Measurements from ENCODE around the gene INMT. TPM values are rescaled to one million over a fixed set of nuclear protein-coding genes. Genes with fewer than 3 reads are reported as not detected.

INMT gene
- total RNA-seq, 4 donors from 2014 or later, result 21.3 to 142 (median 100) TPM

GRCh38 chr7:30779574-30779973 is 27.6 kb downstream of the INMT start:
- WGBS, 2 donors, result 73 to 75% methylated on average over 5 of the region's 5 CpGs
- TF ChIP-seq POLR2A (IDR thresholded peaks at IDR 0.05) (no peak), EP300 (IDR thresholded peaks at IDR 0.05) (no peak)
- TF ChIP-seq, protein P1, sequence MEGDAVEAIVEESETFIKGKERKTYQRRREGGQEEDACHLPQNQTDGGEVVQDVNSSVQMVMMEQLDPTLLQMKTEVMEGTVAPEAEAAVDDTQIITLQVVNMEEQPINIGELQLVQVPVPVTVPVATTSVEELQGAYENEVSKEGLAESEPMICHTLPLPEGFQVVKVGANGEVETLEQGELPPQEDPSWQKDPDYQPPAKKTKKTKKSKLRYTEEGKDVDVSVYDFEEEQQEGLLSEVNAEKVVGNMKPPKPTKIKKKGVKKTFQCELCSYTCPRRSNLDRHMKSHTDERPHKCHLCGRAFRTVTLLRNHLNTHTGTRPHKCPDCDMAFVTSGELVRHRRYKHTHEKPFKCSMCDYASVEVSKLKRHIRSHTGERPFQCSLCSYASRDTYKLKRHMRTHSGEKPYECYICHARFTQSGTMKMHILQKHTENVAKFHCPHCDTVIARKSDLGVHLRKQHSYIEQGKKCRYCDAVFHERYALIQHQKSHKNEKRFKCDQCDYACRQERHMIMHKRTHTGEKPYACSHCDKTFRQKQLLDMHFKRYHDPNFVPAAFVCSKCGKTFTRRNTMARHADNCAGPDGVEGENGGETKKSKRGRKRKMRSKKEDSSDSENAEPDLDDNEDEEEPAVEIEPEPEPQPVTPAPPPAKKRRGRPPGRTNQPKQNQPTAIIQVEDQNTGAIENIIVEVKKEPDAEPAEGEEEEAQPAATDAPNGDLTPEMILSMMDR (IDR thresholded peaks at IDR 0.05), result no peak
- no peak for DNase-seq (ENCODE audit: low spot score in 2 of 2)
- H3K27ac ChIP-seq, result no peak overlapping the region
- H3K9me3 ChIP-seq, result no peaks in the 10 kb centered on the region
- no peaks in the 10 kb centered on the region for H3K27me3 ChIP-seq
- H3K4me3 ChIP-seq, result no peak overlapping the region
- H3K4me1 ChIP-seq, result peaks cover 0 to 12% (median 0%) of the 10 kb centered on the region in 4 donors
- H3K36me3 ChIP-seq, result peaks cover 0 to 53% (median 0%) of the 10 kb centered on the region in 3 donors

GRCh38 chr7:30780941-30781340 is 29.0 kb downstream of the INMT start:
- 70 to 76% methylated on average over 4 of the region's 4 CpGs for WGBS, 2 donors
- H3K9me3 ChIP-seq, result no peaks in the 10 kb centered on the region
- no peak overlapping the region for H3K4me3 ChIP-seq
- peaks cover 0 to 12% (median 0%) of the 10 kb centered on the region in 4 donors for H3K4me1 ChIP-seq
- no peak overlapping the region for H3K27ac ChIP-seq
- DNase-seq (ENCODE audit: low spot score in 2 of 2), result no peak
- no peak for TF ChIP-seq EP300 (IDR thresholded peaks at IDR 0.05)
- no peak for TF ChIP-seq POLR2A (IDR thresholded peaks at IDR 0.05)
- TF ChIP-seq, protein P1 (IDR thresholded peaks at IDR 0.05), result no peak
- peaks cover 0 to 67% (median 0%) of the 10 kb centered on the region in 3 donors for H3K36me3 ChIP-seq
- no peaks in the 10 kb centered on the region for H3K27me3 ChIP-seq

GRCh38 chr7:30782690-30783089 is 30.8 kb downstream of the INMT start:
- DNase-seq (ENCODE audit: low spot score in 2 of 2), result no peak
- Histone ChIP-seq H3K27ac (no peak overlapping the region), H3K36me3 (peaks cover 0 to 78% (median 0%) of the 10 kb centered on the region in 3 donors), H3K27me3 (no peaks in the 10 kb centered on the region), H3K4me3 (no peak overlapping the region), H3K9me3 (no peaks in the 10 kb centered on the region), H3K4me1 (peaks cover 0 to 12% (median 0%) of the 10 kb centered on the region in 4 donors)
- TF ChIP-seq, protein P1 (IDR thresholded peaks at IDR 0.05), result no peak
- TF ChIP-seq EP300 (IDR thresholded peaks at IDR 0.05) (no peak), POLR2A (IDR thresholded peaks at IDR 0.05) (no peak)

DNA sequence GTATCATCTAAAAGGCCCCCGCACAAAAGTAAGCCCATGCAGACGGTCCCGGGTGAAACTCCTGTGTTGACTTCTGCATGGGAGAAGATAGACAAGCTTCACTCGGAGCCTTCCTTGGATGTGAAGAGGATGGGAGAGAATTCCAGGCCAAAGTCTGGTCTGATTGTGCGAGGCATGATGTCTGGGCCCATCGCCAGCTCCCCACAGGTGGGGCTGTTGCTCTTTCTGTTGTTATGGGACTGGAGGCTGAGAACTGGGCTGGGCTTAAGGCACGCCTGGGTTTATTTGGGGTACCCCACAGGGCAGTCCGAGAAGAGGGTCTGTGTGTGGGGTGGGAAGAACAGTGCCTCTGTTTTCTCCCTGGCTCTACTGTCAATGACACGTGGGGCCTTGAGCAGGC is 33.9 kb downstream of the INMT start:
- Histone ChIP-seq H3K4me3 (no peak overlapping the region), H3K27me3 (no peaks in the 10 kb centered on the region), H3K27ac (no peak overlapping the region), H3K9me3 (no peaks in the 10 kb centered on the region), H3K36me3 (peaks cover 0 to 62% (median 0%) of the 10 kb centered on the region in 3 donors), H3K4me1 (no peaks in the 10 kb centered on the region)
- DNase-seq (ENCODE audit: low spot score in 2 of 2), result no peak
- 81 to 92% methylated on average over 9 of the region's 9 CpGs for WGBS, 2 donors
- TF ChIP-seq, protein P1 (IDR thresholded peaks at IDR 0.05), result no peak
- no peak for TF ChIP-seq EP300 (IDR thresholded peaks at IDR 0.05)
- no peak for TF ChIP-seq POLR2A (IDR thresholded peaks at IDR 0.05)

DNA sequence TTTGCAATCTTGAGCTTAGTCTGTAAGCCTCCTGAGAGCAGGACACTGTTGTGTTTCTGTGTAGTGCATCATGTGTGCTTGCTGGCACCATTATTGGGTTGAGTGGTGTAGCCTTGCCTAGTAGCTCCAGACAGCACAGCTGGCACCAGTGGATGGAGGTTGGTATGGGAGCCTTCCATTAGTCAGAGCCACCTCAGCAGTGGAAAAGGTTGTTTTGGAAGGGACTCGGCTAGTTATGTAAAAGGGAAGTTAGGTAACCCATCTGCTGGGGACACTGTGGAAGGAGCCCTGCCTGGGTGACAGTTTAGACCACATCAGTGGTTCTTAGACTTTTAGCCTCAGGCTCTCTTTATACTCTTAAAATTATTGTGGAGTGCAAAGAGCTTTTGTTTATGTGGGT is 35.6 kb downstream of the INMT start:
- no peaks in the 10 kb centered on the region for H3K27me3 ChIP-seq
- WGBS, 2 donors, result 86 to 93% methylated on average over 1 of the region's 1 CpG
- H3K27ac ChIP-seq, result no peak overlapping the region

More for the DNA sequence above, 35.6 kb downstream of the INMT start:
- Histone ChIP-seq H3K4me3 (no peak overlapping the region), H3K4me1 (no peaks in the 10 kb centered on the region), H3K9me3 (no peaks in the 10 kb centered on the region), H3K36me3 (peaks cover 0 to 58% (median 0%) of the 10 kb centered on the region in 3 donors)
- no peak for DNase-seq (ENCODE audit: low spot score in 2 of 2)
- no peak for TF ChIP-seq POLR2A (IDR thresholded peaks at IDR 0.05)
- TF ChIP-seq EP300 (IDR thresholded peaks at IDR 0.05), result no peak
- TF ChIP-seq, protein P1 (IDR thresholded peaks at IDR 0.05), result no peak
